PFSK-1 (cell line): ENCODE data around the gene FBXL19.

Experiments used
- FOXP2 ChIP-seq: optimal IDR thresholded peaks from 2 replicates; pipeline ENCODE3; 2011; ENCODE audit warnings: borderline replicate concordance, control low read depth, inconsistent platforms; ENCODE audit not compliant: insufficient read depth; ENCODE audit errors: extremely low read length, extremely low read depth
- POLR2AphosphoS5 ChIP-seq: IDR thresholded peaks from 2 replicates; pipeline ENCODE4 v1.6.1; 2012; ENCODE audit warnings: low read depth, mild to moderate bottlenecking, control low read depth, low read length, moderate library complexity
- SIN3A ChIP-seq: IDR thresholded peaks from 2 replicates; pipeline ENCODE4 v1.6.1; 2012; ENCODE audit warnings: mild to moderate bottlenecking, low read length, moderate library complexity, borderline replicate concordance; ENCODE audit not compliant: insufficient read depth
- TAF1 ChIP-seq: IDR thresholded peaks from 2 replicates; pipeline ENCODE4 v1.6.1; 2012; ENCODE audit warnings: low read length, control low read depth, borderline replicate concordance; ENCODE audit not compliant: insufficient read depth
- TF ChIP-seq, protein P1 (sequence below), 2 experiments: IDR thresholded peaks; 2 replicates each; pipeline versions ENCODE4 v1.6.1 to v1.8.0; 2011 to 2012; ENCODE audit warnings: low read depth in 2 of 2, low read length in 2 of 2, control low read depth in 1 of 2, inconsistent platforms in 1 of 2, mild to moderate bottlenecking in 1 of 2, moderate library complexity in 1 of 2; ENCODE audit not compliant: insufficient read depth in 1 of 2

DNA sequence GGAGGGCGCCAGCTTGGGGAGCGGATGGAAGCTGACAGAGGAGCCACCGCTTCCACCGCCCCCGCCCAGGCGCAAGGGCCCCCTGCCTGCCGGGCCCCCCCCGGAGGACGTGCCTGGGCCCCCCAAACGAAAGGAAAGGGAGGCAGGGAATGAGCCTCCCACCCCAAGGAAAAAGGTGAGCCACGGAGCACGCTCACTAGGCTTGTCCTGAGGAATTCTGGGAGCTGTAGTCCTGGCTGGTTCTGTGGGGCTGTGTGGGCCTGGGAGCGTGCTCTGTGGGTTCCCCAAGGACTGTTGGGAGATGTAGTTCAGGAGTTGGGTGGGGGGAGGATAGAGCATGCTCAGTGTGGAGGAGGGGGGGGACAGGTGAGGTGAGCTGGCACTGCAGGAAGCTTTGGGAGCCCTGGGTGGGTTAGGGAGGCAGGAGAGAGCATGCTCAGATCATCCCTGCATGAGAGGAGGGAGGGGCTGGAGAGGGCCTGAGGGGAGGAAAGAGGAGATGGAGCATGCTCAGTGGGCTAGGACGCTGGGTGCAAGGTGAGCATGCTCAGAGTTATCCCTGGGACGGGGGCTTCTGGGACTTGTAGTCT is 4.5 kb downstream of the FBXL19 start:
- no peak for TF ChIP-seq POLR2AphosphoS5
- TF ChIP-seq, protein P1, sequence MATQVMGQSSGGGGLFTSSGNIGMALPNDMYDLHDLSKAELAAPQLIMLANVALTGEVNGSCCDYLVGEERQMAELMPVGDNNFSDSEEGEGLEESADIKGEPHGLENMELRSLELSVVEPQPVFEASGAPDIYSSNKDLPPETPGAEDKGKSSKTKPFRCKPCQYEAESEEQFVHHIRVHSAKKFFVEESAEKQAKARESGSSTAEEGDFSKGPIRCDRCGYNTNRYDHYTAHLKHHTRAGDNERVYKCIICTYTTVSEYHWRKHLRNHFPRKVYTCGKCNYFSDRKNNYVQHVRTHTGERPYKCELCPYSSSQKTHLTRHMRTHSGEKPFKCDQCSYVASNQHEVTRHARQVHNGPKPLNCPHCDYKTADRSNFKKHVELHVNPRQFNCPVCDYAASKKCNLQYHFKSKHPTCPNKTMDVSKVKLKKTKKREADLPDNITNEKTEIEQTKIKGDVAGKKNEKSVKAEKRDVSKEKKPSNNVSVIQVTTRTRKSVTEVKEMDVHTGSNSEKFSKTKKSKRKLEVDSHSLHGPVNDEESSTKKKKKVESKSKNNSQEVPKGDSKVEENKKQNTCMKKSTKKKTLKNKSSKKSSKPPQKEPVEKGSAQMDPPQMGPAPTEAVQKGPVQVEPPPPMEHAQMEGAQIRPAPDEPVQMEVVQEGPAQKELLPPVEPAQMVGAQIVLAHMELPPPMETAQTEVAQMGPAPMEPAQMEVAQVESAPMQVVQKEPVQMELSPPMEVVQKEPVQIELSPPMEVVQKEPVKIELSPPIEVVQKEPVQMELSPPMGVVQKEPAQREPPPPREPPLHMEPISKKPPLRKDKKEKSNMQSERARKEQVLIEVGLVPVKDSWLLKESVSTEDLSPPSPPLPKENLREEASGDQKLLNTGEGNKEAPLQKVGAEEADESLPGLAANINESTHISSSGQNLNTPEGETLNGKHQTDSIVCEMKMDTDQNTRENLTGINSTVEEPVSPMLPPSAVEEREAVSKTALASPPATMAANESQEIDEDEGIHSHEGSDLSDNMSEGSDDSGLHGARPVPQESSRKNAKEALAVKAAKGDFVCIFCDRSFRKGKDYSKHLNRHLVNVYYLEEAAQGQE (IDR thresholded peaks at IDR 0.05; ENCODE audit: insufficient read depth in 1 of 2, low read depth in 2 of 2, low read length in 2 of 2): no peak
- TF ChIP-seq FOXP2: no peak
- TF ChIP-seq SIN3A: no peak
- TF ChIP-seq TAF1: no peak
